22Rv1 (cell line): ENCODE data around the gene TMEM179.

ENCODE experiments used
- CTCF ChIP-seq: fragments of 450-650 bp; IDR thresholded peaks from 2 replicates; pipeline ENCODE4 v1.5.1; 2017; ENCODE audit warnings: mild to moderate bottlenecking
- ZFX ChIP-seq: fragments of 450-650 bp; IDR thresholded peaks from 2 replicates; pipeline ENCODE4 v1.6.1; 2017; ENCODE audit warnings: antibody characterized with exemption, borderline replicate concordance

DNA sequence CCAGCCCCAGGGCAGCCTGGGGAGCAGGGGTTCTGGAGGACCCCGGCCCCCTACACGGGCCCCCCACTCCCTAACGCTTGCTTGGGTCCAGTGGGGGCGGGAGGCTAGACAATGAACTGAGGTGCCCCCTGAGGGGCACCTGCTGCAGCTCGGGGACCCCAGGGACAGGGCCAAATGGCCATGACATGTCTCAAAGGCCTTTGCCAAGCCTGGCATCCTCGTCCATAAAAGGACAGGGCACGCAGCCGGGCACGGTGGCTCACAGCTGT lies 36.7 kb downstream of the TMEM179 start:
- TF ChIP-seq CTCF, result no peak
- no peak for TF ChIP-seq ZFX
